SK-N-SH (cell line): ENCODE data around the gene BTBD9. TPM values are rescaled to one million over a fixed set of nuclear protein-coding genes. Genes with fewer than 3 reads are reported as not detected.

Source experiments
- CTCF ChIA-PET: fragments of 300-600, 350-600 bp; formaldehyde crosslinking; extraction: SDS; loops from one replicate; lab custom pipeline; 2021; lab: Yijun Ruan, JAX
- POLR2A ChIA-PET: fragments of 350-600 bp; sonication (Branson Sonifier 250); formaldehyde crosslinking; extraction: SDS; loops from one replicate; lab custom pipeline; 2020; ENCODE audit warnings: antibody characterized with exemption, inconsistent platforms; lab: Yijun Ruan, JAX
- DNase-seq: peaks from one replicate; pipeline ENCODE4 v3.0.0; 2012
- H2AFZ ChIP-seq: fragments of 200-600 bp; sonication (generic); 2 replicates; pipeline ENCODE4 v1.8.1; 2016; ENCODE audit warnings: antibody characterized with exemption, mild to moderate bottlenecking, low read depth
- H3F3A ChIP-seq: fragments of 200-600 bp; sonication (generic); replicated peaks from 2 replicates; pipeline ENCODE3; 2016; ENCODE audit warnings: antibody characterized with exemption, mild to moderate bottlenecking; ENCODE audit not compliant: insufficient read depth
- H3K27ac ChIP-seq, 2 experiments: fragments of 200-500 bp in 1 of 2; fragments of 200-600 bp in 1 of 2; sonication (Bioruptor generic) in 1 of 2; sonication (generic), shearing (Covaris generic) in 1 of 2; 2 replicates each; pipeline versions ENCODE4 v1.5.1 to v1.6.1; 2014 to 2016; ENCODE audit warnings: low read depth in 2 of 2, inconsistent platforms in 1 of 2, low read length in 1 of 2, mild to moderate bottlenecking in 1 of 2, mixed read lengths in 1 of 2
- H3K27me3 ChIP-seq: fragments of 200-600 bp; sonication (generic), shearing (Covaris generic); 2 replicates; pipeline ENCODE4 v1.6.1; 2016; ENCODE audit warnings: mixed run types; ENCODE audit not compliant: insufficient read depth
- H3K36me3 ChIP-seq, 2 experiments: fragments of 200-500 bp in 1 of 2; fragments of 200-600 bp in 1 of 2; sonication (Bioruptor generic) in 1 of 2; sonication (generic) in 1 of 2; replicated peaks in 1 of 2; 2 replicates each; pipeline versions ENCODE3 to v1.5.1; 2014 to 2016; ENCODE audit warnings: low read length in 1 of 2, mild to moderate bottlenecking in 1 of 2; ENCODE audit not compliant: insufficient read depth in 2 of 2, control insufficient read depth in 1 of 2
- H3K4me1 ChIP-seq, 2 experiments: fragments of 200-500 bp in 1 of 2; fragments of 200-600 bp in 1 of 2; sonication (Bioruptor generic) in 1 of 2; sonication (generic), shearing (Covaris generic) in 1 of 2; 2 replicates each; pipeline versions ENCODE4 v1.5.1 to v1.6.1; 2014 to 2016; ENCODE audit warnings: low read depth in 1 of 2, low read length in 1 of 2, mixed run types in 1 of 2; ENCODE audit not compliant: insufficient read depth in 2 of 2, control insufficient read depth in 1 of 2
- H3K4me2 ChIP-seq: fragments of 200-600 bp; sonication (generic), shearing (Covaris generic); 2 replicates; pipeline ENCODE4 v1.6.1; 2017; ENCODE audit warnings: mixed run types
- H3K4me3 ChIP-seq, 2 experiments: fragments of 200-500 bp in 1 of 2; fragments of 200-600 bp in 1 of 2; sonication (Bioruptor generic) in 1 of 2; sonication (generic), shearing (Covaris generic) in 1 of 2; 2 replicates each; pipeline versions ENCODE4 v1.5.1 to v1.8.1; 2014 to 2016; ENCODE audit warnings: low read depth in 2 of 2, inconsistent platforms in 1 of 2, low read length in 1 of 2, mild to moderate bottlenecking in 1 of 2, mixed read lengths in 1 of 2, moderate library complexity in 1 of 2
- H3K79me2 ChIP-seq: fragments of 200-600 bp; sonication (generic); 2 replicates; pipeline ENCODE4 v1.8.1; 2017; ENCODE audit warnings: mild to moderate bottlenecking; ENCODE audit not compliant: insufficient read depth
- H3K9ac ChIP-seq: fragments of 200-600 bp; sonication (generic); 2 replicates; pipeline ENCODE4 v1.6.1; 2017; ENCODE audit warnings: mixed run types
- H3K9me2 ChIP-seq: fragments of 200-600 bp; sonication (generic); 2 replicates; pipeline ENCODE4 v1.6.1; 2017; ENCODE audit warnings: mixed run types
- H3K9me3 ChIP-seq: fragments of 200-600 bp; sonication (generic); 2 replicates; pipeline ENCODE4 v1.6.1; 2017; ENCODE audit warnings: mixed run types, mild to moderate bottlenecking, moderate library complexity
- H4K20me1 ChIP-seq: fragments of 200-600 bp; sonication (generic); 2 replicates; pipeline ENCODE4 v1.6.1; 2017; ENCODE audit warnings: mild to moderate bottlenecking, mixed run types; ENCODE audit not compliant: insufficient read depth
- CHD2 ChIP-seq: fragments of 150-350 bp; IDR thresholded peaks from 2 replicates; pipeline ENCODE4 v1.6.1; 2018; ENCODE audit warnings: low read length; ENCODE audit not compliant: partially characterized antibody
- ELF1 ChIP-seq: IDR thresholded peaks from 2 replicates; pipeline ENCODE4 v1.4.0; 2012
- EP300 ChIP-seq, 2 experiments: IDR thresholded peaks; 2 replicates each; pipeline versions ENCODE4 v1.4.0 to v1.6.1; 2012; ENCODE audit warnings: borderline replicate concordance in 1 of 2, low read depth in 1 of 2, low read length in 1 of 2
- EZH2phosphoT487 ChIP-seq: fragments of 200-600 bp; sonication (generic); IDR thresholded peaks from 2 replicates; pipeline ENCODE4 v1.6.1; 2017; ENCODE audit warnings: low read depth, mixed run types, mild to moderate bottlenecking, antibody characterized with exemption, moderate library complexity, borderline replicate concordance
- FOXJ3 ChIP-seq: sonication (generic); formaldehyde crosslinking; IDR thresholded peaks from 2 replicates; pipeline ENCODE4 v1.5.1; 2020; ENCODE audit warnings: mild to moderate bottlenecking, missing genetic modification reagents
- GABPA ChIP-seq: IDR thresholded peaks from 2 replicates; pipeline ENCODE4 v1.4.0; 2012; ENCODE audit warnings: low read depth, mild to moderate bottlenecking
- GATA2 ChIP-seq: sonication (generic); formaldehyde crosslinking; IDR thresholded peaks from 2 replicates; pipeline ENCODE4 v1.5.0; 2020; ENCODE audit warnings: mild to moderate bottlenecking, missing genetic modification reagents
- MEF2A ChIP-seq: IDR thresholded peaks from 2 replicates; pipeline ENCODE4 v1.4.0; 2012; ENCODE audit warnings: low read depth, borderline replicate concordance
- MXI1 ChIP-seq: IDR thresholded peaks from 2 replicates; pipeline ENCODE4 v1.6.1; 2012; ENCODE audit warnings: mild to moderate bottlenecking, low read depth, low read length, improper control_type of control experiment
- NRF1 ChIP-seq: IDR thresholded peaks from 2 replicates; pipeline ENCODE4 v1.6.1; 2012; ENCODE audit warnings: low read depth, mild to moderate bottlenecking, low read length
- RAD21 ChIP-seq: IDR thresholded peaks from 2 replicates; pipeline ENCODE4 v1.6.1; 2012; ENCODE audit warnings: mild to moderate bottlenecking, low read length
- RCOR1 ChIP-seq: fragments of 150-350 bp; IDR thresholded peaks from 2 replicates; pipeline ENCODE4 v1.6.1; 2017; ENCODE audit warnings: antibody characterized with exemption, low read length
- RFX5 ChIP-seq: IDR thresholded peaks from 2 replicates; pipeline ENCODE4 v1.6.1; 2012; ENCODE audit warnings: mild to moderate bottlenecking, improper control_type of control experiment, low read length
- SIN3A ChIP-seq: IDR thresholded peaks from 2 replicates; pipeline ENCODE4 v1.6.1; 2012; ENCODE audit warnings: low read depth, mild to moderate bottlenecking, low read length, moderate library complexity, borderline replicate concordance
- SMC3 ChIP-seq: IDR thresholded peaks from 2 replicates; pipeline ENCODE4 v1.6.1; 2012; ENCODE audit warnings: low read depth, low read length, improper control_type of control experiment
- TEAD4 ChIP-seq: IDR thresholded peaks from 2 replicates; pipeline ENCODE4 v1.4.0; 2012; ENCODE audit warnings: mild to moderate bottlenecking, borderline replicate concordance; ENCODE audit not compliant: insufficient read depth
- WGBS: methylation state at CpG from one replicate; pipeline ENCODE4 v1.1.6; 2017; ENCODE audit warnings: low lambda C conversion rate; 5-methylcytosine and 5-hydroxymethylcytosine counted together
- polyA plus RNA-seq, 3 experiments: library from polyadenylated mRNA; depleted of rRNA; stranded (reverse); fragments of >200 nt; gene quantifications; 2 replicates each; pipeline ENCODE4 v1.2.3, GENCODE V29; 2012
- TF ChIP-seq, protein P1 (sequence below): IDR thresholded peaks from 2 replicates; pipeline ENCODE4; 2012
- TF ChIP-seq, protein P2 (sequence below): fragments of 150-350 bp; IDR thresholded peaks from 2 replicates; pipeline ENCODE4 v1.6.1; 2016; ENCODE audit warnings: mild to moderate bottlenecking, low read depth, low read length
- TF ChIP-seq, protein P3 (sequence below): fragments of 150-350 bp; IDR thresholded peaks from 2 replicates; pipeline ENCODE4 v1.6.1; 2017; ENCODE audit warnings: antibody characterized with exemption, low read length, low read depth, borderline replicate concordance
- TF ChIP-seq, protein P4 (sequence below): IDR thresholded peaks from 2 replicates; pipeline ENCODE4 v1.4.0; 2012; ENCODE audit warnings: low read depth, borderline replicate concordance
- TF ChIP-seq, protein P5 (sequence below): IDR thresholded peaks from 2 replicates; pipeline ENCODE4 v1.4.0; 2012; ENCODE audit warnings: low read depth, borderline replicate concordance

Gene BTBD9
- polyA plus RNA-seq, 1 of the 3 experiments (the other 2 are of a cell fraction) = 2.2 TPM

DNA sequence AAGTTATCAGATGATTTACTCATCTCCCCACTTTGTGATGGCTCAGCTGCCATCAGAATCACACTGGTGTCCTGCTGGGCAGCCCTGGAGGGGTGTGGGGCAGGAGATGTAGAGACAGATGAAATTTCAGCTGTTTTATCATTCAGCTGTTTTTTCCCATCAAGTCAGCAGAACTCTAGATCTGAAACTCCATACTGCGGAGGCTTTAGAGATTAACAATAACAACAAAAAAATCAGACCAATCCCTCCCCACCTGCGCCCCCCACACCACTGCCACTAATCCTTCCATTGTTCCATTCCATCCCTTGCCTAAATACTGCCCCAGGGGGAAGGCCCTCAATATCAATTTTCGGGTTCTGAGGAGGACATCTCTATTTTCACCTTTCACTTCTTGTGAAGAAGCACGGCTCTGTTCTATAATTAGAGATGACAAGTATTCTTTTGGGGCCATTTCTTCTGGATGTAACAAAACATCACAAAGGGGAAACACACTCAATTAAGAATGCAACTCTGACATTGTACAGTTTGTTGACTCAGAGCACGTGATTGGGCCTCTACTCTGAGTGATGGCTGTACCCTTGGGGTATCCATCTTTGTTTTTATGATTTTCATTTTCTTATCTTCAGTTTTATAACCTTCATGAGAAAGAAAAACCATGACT is 423.9 kb downstream of the BTBD9 start:
- Histone ChIP-seq H3K4me2 (no peak overlapping the region), H3K36me3 (no peaks in the 10 kb centered on the region), H2AFZ (no peak overlapping the region), H3K9ac (no peak overlapping the region), H4K20me1 (no peaks in the 10 kb centered on the region), H3K9me2 (no peaks in the 10 kb centered on the region), H3K79me2 (no peaks in the 10 kb centered on the region), H3K9me3 (no peaks in the 10 kb centered on the region), H3K4me1 (peaks cover 9 to 39% of the 10 kb centered on the region in 2 experiments; a peak in 3 of 4 replicates), H3K4me3 (no peak overlapping the region), H3F3A (no peaks in the 10 kb centered on the region), H3K27me3 (no peaks in the 10 kb centered on the region), H3K27ac (peak overlapping the region in 1 of 2 experiments; percentile 31; a peak in 1 of 4 replicates)
- TF ChIP-seq FOXJ3 (CRISPR knock-in tag) (no peak), NRF1 (no peak), GATA2 (CRISPR knock-in tag) (no peak), EP300 (IDR thresholded peaks at IDR 0.05; ENCODE audit: borderline replicate concordance in 1 of 2, low read depth in 1 of 2, low read length in 1 of 2) (no peak), ELF1 (no peak), SIN3A (no peak), EZH2phosphoT487 (no peak), TEAD4 (no peak), GABPA (no peak), MXI1 (no peak), RCOR1 (no peak), MEF2A (no peak), SMC3 (no peak)
- TF ChIP-seq, protein P1, sequence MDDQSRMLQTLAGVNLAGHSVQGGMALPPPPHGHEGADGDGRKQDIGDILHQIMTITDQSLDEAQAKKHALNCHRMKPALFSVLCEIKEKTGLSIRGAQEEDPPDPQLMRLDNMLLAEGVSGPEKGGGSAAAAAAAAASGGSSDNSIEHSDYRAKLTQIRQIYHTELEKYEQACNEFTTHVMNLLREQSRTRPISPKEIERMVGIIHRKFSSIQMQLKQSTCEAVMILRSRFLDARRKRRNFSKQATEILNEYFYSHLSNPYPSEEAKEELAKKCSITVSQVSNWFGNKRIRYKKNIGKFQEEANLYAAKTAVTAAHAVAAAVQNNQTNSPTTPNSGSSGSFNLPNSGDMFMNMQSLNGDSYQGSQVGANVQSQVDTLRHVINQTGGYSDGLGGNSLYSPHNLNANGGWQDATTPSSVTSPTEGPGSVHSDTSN = no peak
- DNase-seq = no peak
- POLR2A ChIA-PET = no interaction called here
- 92% methylated on average over 5 of the region's 5 CpGs for WGBS
- CTCF ChIA-PET = interaction anchor here (1.0 to 1.5 kb wide), 2 partner anchors 36 to 278 kb away, joined by 3 to 5 read pairs; no protein-coding TSS in a partner anchor

DNA sequence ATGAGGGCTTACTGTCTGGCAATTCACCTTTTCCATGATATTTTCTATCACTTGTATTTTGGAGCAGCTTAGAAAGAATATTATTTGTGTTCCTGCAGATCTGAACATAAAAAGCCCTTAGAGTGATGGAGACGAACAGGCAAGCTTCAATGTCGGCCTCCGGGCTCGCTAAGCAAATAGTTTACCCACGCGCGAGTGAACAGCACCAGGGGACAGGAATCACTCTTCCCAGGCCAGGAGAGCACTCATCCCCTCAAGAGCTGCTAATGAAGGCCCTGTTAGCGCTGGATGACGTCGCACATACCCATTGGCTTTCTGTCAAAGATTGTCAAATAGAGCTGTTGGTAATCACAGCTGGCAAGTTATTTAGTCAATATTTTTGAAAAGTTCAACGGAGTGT is 424.5 kb downstream of the BTBD9 start:
- peak overlapping the region in 1 of 2 experiments; percentile 31; a peak in 2 of 4 replicates for H3K27ac ChIP-seq
- no peak overlapping the region for H3K4me3 ChIP-seq
- no peak overlapping the region for H3K9ac ChIP-seq
- H3K79me2 ChIP-seq = no peaks in the 10 kb centered on the region
- no peaks in the 10 kb centered on the region for H3K9me3 ChIP-seq
- no peaks in the 10 kb centered on the region for H3K27me3 ChIP-seq
- ChIA-PET POLR2A (no interaction called here), CTCF (interaction anchor here (0.7 to 1.5 kb wide), 3 partner anchors 31 to 279 kb away, joined by 3 to 5 read pairs (median 3); no protein-coding TSS in a partner anchor)
- no peaks in the 10 kb centered on the region for H3K36me3 ChIP-seq
- H3K4me2 ChIP-seq = no peak overlapping the region
- H3K4me1 ChIP-seq = peaks cover 9 to 42% of the 10 kb centered on the region in 2 experiments; a peak in 3 of 4 replicates
- no peaks in the 10 kb centered on the region for H3F3A ChIP-seq
- no peak overlapping the region for H2AFZ ChIP-seq
- 97% methylated on average over 11 of the region's 11 CpGs for WGBS
- H4K20me1 ChIP-seq = no peaks in the 10 kb centered on the region
- no peaks in the 10 kb centered on the region for H3K9me2 ChIP-seq
- DNase-seq = no peak
- TF ChIP-seq FOXJ3 (CRISPR knock-in tag) (no peak), RFX5 (no peak), TEAD4 (no peak), SIN3A (no peak), GATA2 (CRISPR knock-in tag) (no peak), CHD2 (no peak), EP300 (IDR thresholded peaks at IDR 0.05; ENCODE audit: borderline replicate concordance in 1 of 2, low read depth in 1 of 2, low read length in 1 of 2) (no peak), RAD21 (no peak), GABPA (no peak)
- TF ChIP-seq, protein P2, sequence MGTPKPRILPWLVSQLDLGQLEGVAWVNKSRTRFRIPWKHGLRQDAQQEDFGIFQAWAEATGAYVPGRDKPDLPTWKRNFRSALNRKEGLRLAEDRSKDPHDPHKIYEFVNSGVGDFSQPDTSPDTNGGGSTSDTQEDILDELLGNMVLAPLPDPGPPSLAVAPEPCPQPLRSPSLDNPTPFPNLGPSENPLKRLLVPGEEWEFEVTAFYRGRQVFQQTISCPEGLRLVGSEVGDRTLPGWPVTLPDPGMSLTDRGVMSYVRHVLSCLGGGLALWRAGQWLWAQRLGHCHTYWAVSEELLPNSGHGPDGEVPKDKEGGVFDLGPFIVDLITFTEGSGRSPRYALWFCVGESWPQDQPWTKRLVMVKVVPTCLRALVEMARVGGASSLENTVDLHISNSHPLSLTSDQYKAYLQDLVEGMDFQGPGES = no peak
- TF ChIP-seq, protein P3, sequence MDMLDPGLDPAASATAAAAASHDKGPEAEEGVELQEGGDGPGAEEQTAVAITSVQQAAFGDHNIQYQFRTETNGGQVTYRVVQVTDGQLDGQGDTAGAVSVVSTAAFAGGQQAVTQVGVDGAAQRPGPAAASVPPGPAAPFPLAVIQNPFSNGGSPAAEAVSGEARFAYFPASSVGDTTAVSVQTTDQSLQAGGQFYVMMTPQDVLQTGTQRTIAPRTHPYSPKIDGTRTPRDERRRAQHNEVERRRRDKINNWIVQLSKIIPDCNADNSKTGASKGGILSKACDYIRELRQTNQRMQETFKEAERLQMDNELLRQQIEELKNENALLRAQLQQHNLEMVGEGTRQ = no peak
- TF ChIP-seq, protein P4, sequence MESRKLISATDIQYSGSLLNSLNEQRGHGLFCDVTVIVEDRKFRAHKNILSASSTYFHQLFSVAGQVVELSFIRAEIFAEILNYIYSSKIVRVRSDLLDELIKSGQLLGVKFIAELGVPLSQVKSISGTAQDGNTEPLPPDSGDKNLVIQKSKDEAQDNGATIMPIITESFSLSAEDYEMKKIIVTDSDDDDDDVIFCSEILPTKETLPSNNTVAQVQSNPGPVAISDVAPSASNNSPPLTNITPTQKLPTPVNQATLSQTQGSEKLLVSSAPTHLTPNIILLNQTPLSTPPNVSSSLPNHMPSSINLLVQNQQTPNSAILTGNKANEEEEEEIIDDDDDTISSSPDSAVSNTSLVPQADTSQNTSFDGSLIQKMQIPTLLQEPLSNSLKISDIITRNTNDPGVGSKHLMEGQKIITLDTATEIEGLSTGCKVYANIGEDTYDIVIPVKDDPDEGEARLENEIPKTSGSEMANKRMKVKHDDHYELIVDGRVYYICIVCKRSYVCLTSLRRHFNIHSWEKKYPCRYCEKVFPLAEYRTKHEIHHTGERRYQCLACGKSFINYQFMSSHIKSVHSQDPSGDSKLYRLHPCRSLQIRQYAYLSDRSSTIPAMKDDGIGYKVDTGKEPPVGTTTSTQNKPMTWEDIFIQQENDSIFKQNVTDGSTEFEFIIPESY = no peak
- TF ChIP-seq, protein P5, sequence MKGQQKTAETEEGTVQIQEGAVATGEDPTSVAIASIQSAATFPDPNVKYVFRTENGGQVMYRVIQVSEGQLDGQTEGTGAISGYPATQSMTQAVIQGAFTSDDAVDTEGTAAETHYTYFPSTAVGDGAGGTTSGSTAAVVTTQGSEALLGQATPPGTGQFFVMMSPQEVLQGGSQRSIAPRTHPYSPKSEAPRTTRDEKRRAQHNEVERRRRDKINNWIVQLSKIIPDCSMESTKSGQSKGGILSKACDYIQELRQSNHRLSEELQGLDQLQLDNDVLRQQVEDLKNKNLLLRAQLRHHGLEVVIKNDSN = no peak
